Vagina (tissue), 2 donors: Measurements from ENCODE around the gene AMZ1.

Experiments used
- CTCF ChIP-seq, 3 experiments: fragments of 450-650 bp in 2 of 3; fragments of 200-600 bp in 1 of 3; sonication (generic) in 1 of 3; IDR thresholded peaks; one replicate each; pipeline ENCODE4 v1.5.1; 2017 to 2019; ENCODE audit warnings: antibody characterized with exemption in 3 of 3, mild to moderate bottlenecking in 2 of 3, moderate library complexity in 2 of 3
- POLR2A ChIP-seq, 2 donors: fragments of 450-650 bp; IDR thresholded peaks; one replicate each; pipeline ENCODE4 v1.6.1; 2017; ENCODE audit warnings: antibody characterized with exemption in 2 of 2, mild to moderate bottlenecking in 2 of 2, moderate library complexity in 2 of 2

- TF ChIP-seq CTCF (IDR thresholded peaks at IDR 0.05) = no peak
- no peak for TF ChIP-seq POLR2A (IDR thresholded peaks at IDR 0.05)
Observed at GRCh38 chr7:2661602-2662272, 26.3 kb upstream of the AMZ1 start.
